ENCODE results near the gene GABRB3.
"Not testable (repeated sequence)": the region's sequence is repeated elsewhere in the genome, so short reads cannot be mapped to it uniquely, and the experiment has no call there.

Gene GABRB3

GRCh38 chr15:26720546-26720945 is 52.3 kb downstream of the GABRB3 start:
- H3K36me3 ChIP-seq (ENCODE audit: insufficient read depth, low read length): no peaks in the 10 kb centered on the region
- H3F3A ChIP-seq (ENCODE audit: low read depth): no peaks in the 10 kb centered on the region
- H2AFZ ChIP-seq (ENCODE audit: low read length): no peak overlapping the region
- H3K4me1 ChIP-seq (ENCODE audit: insufficient read depth, low read length, poor library complexity, severe bottlenecking): no peaks in the 10 kb centered on the region
- no peaks in the 10 kb centered on the region for H3K9me2 ChIP-seq (replicated peaks; ENCODE audit: low read depth, low read length)
- H3K27me3 ChIP-seq (ENCODE audit: insufficient read depth, low read length, poor library complexity, severe bottlenecking): no peaks in the 10 kb centered on the region
- no peaks in the 10 kb centered on the region for H3K79me2 ChIP-seq (ENCODE audit: insufficient read depth, low read length)
- H4K20me1 ChIP-seq (ENCODE audit: insufficient read depth, low read length, poor library complexity, severe bottlenecking): no peaks in the 10 kb centered on the region
- no peak overlapping the region for H3K4me3 ChIP-seq (ENCODE audit: low read length, poor library complexity, severe bottlenecking)
- H3K9ac ChIP-seq (ENCODE audit: low read depth, low read length, poor library complexity, severe bottlenecking): no peak overlapping the region
- TF ChIP-seq EZH2phosphoT487 (IDR thresholded peaks at IDR 0.05; ENCODE audit: borderline replicate concordance) (no peak), CTCF (conservative IDR thresholded peaks at IDR 0.05; ENCODE audit: low read length) (no peak)
- H3K9me3 ChIP-seq (ENCODE audit: insufficient read depth, low read depth, low read length): no peaks in the 10 kb centered on the region; the same call in 1 of the 2 replicates
- no peak overlapping the region for H3K4me2 ChIP-seq (ENCODE audit: low read depth, low read length, poor library complexity, severe bottlenecking)

GRCh38 chr15:26719866-26720265 is 53.0 kb downstream of the GABRB3 start:
- not testable (repeated sequence) for H3K79me2 ChIP-seq (ENCODE audit: insufficient read depth, low read length); H3K4me1 ChIP-seq (ENCODE audit: insufficient read depth, low read length, poor library complexity, severe bottlenecking); H3K9me2 ChIP-seq (replicated peaks; ENCODE audit: low read depth, low read length)

GRCh38 chr15:26716069-26716468 is 56.8 kb downstream of the GABRB3 start:
- no peaks in the 10 kb centered on the region for H3K4me1 ChIP-seq (ENCODE audit: insufficient read depth, low read length, poor library complexity, severe bottlenecking)
- no peaks in the 10 kb centered on the region for H3K27me3 ChIP-seq (ENCODE audit: insufficient read depth, low read length, poor library complexity, severe bottlenecking)
- H3K4me2 ChIP-seq (ENCODE audit: low read depth, low read length, poor library complexity, severe bottlenecking): no peak overlapping the region
- H4K20me1 ChIP-seq (ENCODE audit: insufficient read depth, low read length, poor library complexity, severe bottlenecking): no peaks in the 10 kb centered on the region
- H3F3A ChIP-seq (ENCODE audit: low read depth): no peaks in the 10 kb centered on the region
- no peak overlapping the region for H2AFZ ChIP-seq (ENCODE audit: low read length)
- TF ChIP-seq CTCF (conservative IDR thresholded peaks at IDR 0.05; ENCODE audit: low read length) (no peak), EZH2phosphoT487 (IDR thresholded peaks at IDR 0.05; ENCODE audit: borderline replicate concordance) (no peak)
- H3K36me3 ChIP-seq (ENCODE audit: insufficient read depth, low read length): no peaks in the 10 kb centered on the region
- no peak overlapping the region for H3K4me3 ChIP-seq (ENCODE audit: low read length, poor library complexity, severe bottlenecking)
- H3K79me2 ChIP-seq (ENCODE audit: insufficient read depth, low read length): no peaks in the 10 kb centered on the region
- H3K9ac ChIP-seq (ENCODE audit: low read depth, low read length, poor library complexity, severe bottlenecking): no peak overlapping the region
- H3K9me3 ChIP-seq (ENCODE audit: insufficient read depth, low read depth, low read length): no peaks in the 10 kb centered on the region; the same call in 1 of the 2 replicates
- H3K9me2 ChIP-seq (replicated peaks; ENCODE audit: low read depth, low read length): no peaks in the 10 kb centered on the region

More at GRCh38 chr15:26719866-26720265, 53.0 kb downstream of the GABRB3 start:
- not testable (repeated sequence) for H3K4me3 ChIP-seq (ENCODE audit: low read length, poor library complexity, severe bottlenecking); H2AFZ ChIP-seq (ENCODE audit: low read length); H3K36me3 ChIP-seq (ENCODE audit: insufficient read depth, low read length); H4K20me1 ChIP-seq (ENCODE audit: insufficient read depth, low read length, poor library complexity, severe bottlenecking); H3K4me2 ChIP-seq (ENCODE audit: low read depth, low read length, poor library complexity, severe bottlenecking); H3K9ac ChIP-seq (ENCODE audit: low read depth, low read length, poor library complexity, severe bottlenecking); H3K27me3 ChIP-seq (ENCODE audit: insufficient read depth, low read length, poor library complexity, severe bottlenecking); H3K9me3 ChIP-seq (ENCODE audit: insufficient read depth, low read depth, low read length); H3F3A ChIP-seq (ENCODE audit: low read depth)

GRCh38 chr15:26713498-26713897 is 59.4 kb downstream of the GABRB3 start:
- no peaks in the 10 kb centered on the region for H3K9me2 ChIP-seq (replicated peaks; ENCODE audit: low read depth, low read length)
- H3K36me3 ChIP-seq (ENCODE audit: insufficient read depth, low read length): no peaks in the 10 kb centered on the region
- no peaks in the 10 kb centered on the region for H4K20me1 ChIP-seq (ENCODE audit: insufficient read depth, low read length, poor library complexity, severe bottlenecking)
- no peaks in the 10 kb centered on the region for H3K4me1 ChIP-seq (ENCODE audit: insufficient read depth, low read length, poor library complexity, severe bottlenecking)
- H3F3A ChIP-seq (ENCODE audit: low read depth): no peaks in the 10 kb centered on the region
- no peak for TF ChIP-seq EZH2phosphoT487 (IDR thresholded peaks at IDR 0.05; ENCODE audit: borderline replicate concordance)
- no peak for TF ChIP-seq CTCF (conservative IDR thresholded peaks at IDR 0.05; ENCODE audit: low read length)
- no peak overlapping the region for H3K4me2 ChIP-seq (ENCODE audit: low read depth, low read length, poor library complexity, severe bottlenecking)
- no peak overlapping the region for H3K4me3 ChIP-seq (ENCODE audit: low read length, poor library complexity, severe bottlenecking)
- H3K79me2 ChIP-seq (ENCODE audit: insufficient read depth, low read length): no peaks in the 10 kb centered on the region
- no peaks in the 10 kb centered on the region; the same call in 1 of the 2 replicates for H3K9me3 ChIP-seq (ENCODE audit: insufficient read depth, low read depth, low read length)
- H3K27me3 ChIP-seq (ENCODE audit: insufficient read depth, low read length, poor library complexity, severe bottlenecking): no peaks in the 10 kb centered on the region
- no peak overlapping the region for H3K9ac ChIP-seq (ENCODE audit: low read depth, low read length, poor library complexity, severe bottlenecking)
- no peak overlapping the region for H2AFZ ChIP-seq (ENCODE audit: low read length)
